NCI-H748 (cell line): ENCODE results near the gene LTBP1.

Source experiments
- DNase-seq: peaks from one replicate; lab custom pipeline; 2025; ENCODE audit not compliant: unreplicated experiment; lab: John Stamatoyannopoulos, UW

The LTBP1 gene

GRCh38 chr2:33287507-33288005, 340.8 kb downstream of the LTBP1 start:
- no peak for DNase-seq

GRCh38 chr2:33288011-33288410, 341.3 kb downstream of the LTBP1 start:
- DNase-seq = peak; percentile 70

- DNase-seq = no peak
Observed at GRCh38 chr2:33289961-33290360, 343.2 kb downstream of the LTBP1 start.

- DNase-seq = peak; percentile 73
Observed at GRCh38 chr2:33291278-33292013, 344.7 kb downstream of the LTBP1 start.

GRCh38 chr2:33292063-33292462, 345.3 kb downstream of the LTBP1 start:
- DNase-seq = no peak

DNA sequence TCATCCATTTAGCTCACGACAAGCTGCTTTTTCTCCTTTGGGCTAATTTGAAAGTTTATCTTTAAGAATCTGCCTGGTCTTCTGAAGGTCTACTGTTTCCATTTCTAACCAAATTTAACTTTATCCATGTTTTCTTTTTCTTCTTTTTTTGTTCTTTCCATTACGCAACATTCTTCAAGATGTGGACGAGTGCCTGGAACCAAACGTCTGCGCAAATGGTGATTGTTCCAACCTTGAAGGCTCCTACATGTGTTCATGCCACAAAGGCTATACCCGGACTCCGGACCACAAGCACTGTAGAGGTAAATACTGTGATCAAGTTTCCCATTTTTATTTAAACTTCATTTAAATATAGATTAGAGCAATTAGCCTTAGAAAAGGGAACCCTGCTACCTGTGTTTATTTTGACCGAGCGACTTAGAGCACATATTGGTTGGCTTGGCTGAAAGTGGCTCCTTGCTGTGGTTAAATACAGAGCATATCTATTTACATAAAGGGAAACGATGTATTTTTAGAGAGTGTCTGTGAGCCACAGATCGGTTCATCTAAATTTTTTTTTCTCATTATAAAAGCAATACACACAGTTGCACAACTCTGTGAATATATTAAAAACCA, 346.3 kb downstream of the LTBP1 start:
- DNase-seq = peak; percentile 91

GRCh38 chr2:33298233-33298632, 351.5 kb downstream of the LTBP1 start:
- DNase-seq = no peak

DNA sequence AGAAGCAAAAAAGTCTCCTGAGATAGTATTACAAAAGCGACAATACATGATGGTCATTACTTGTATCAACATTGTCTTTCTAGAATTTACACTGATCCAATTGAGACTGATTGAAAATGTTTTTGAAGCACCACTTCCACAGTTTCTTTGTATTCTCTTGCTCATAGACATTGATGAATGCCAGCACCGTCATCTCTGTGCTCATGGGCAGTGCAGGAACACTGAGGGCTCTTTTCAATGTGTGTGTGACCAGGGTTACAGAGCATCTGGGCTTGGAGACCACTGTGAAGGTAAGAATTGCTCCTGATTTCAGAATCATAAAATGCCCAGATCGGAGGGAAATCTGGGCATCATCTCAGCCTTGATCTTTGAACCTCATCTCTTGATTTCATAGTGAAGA, 354.6 kb downstream of the LTBP1 start:
- no peak for DNase-seq

DNA sequence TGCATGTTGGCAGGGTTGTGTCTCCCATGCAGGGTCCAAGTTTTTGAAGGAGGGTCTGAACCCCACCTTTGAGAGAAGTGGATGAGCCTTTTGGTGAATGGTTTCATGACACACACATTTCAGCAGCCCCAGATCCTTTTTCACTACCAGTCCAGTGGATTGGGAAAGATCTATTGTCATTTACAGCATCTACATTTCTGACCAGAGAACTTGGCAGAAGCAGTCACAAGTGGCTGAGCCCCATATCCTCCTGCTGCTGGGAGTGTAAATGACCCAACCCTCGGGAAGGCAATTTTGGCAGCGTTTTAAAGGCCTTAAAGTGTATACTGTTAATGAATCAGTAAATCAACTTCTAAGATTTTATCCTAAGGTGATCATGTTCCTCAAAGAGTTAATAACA, 355.6 kb downstream of the LTBP1 start:
- DNase-seq = no peak

DNA sequence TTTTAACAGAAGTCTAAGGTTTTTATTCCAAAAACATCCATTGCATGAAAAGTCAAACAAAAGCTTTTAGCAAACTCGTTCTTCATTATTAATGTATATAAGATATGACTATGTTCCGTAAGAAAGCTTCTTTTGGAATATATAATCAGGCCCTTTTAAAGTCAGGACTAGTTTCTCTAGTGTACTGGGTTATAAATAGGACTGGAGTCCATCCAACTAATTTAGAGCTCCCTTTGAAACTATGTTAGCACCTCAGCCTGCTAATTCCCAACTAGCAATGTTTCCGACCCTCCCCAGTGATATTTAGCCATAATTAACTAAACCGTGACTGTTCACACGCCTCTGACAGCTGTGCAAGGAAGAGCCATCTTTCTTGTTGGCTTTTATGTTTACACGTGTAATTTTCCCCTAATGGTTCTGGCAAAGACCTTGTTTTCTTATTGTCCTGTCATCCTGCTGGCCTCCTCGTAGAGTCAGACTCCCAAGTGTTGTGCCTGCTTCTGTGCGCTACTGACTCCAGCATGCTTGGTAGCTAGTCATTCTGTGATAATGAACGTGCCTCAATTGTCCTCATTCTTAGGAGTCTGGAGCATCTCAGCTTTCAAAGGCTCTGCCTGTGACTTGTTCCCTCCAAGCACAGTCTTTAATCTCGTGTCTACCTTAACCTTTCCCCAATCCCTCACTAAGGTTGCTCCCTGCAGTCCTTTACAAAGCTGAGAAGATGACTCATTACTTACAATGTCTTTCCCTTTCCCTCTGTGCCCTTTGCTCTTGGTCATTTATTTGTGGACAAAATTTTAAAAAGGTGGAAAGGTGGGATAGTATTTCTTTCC, 357.5 kb downstream of the LTBP1 start:
- DNase-seq = peak; percentile 63

GRCh38 chr2:33307659-33308270, 361.0 kb downstream of the LTBP1 start:
- no peak for DNase-seq

GRCh38 chr2:33312355-33312754, 365.6 kb downstream of the LTBP1 start:
- no peak for DNase-seq

- DNase-seq = no peak
Observed at GRCh38 chr2:33313039-33313438, 366.3 kb downstream of the LTBP1 start.

- no peak for DNase-seq
Observed at GRCh38 chr2:33314541-33314940, 367.8 kb downstream of the LTBP1 start.

- DNase-seq = no peak
Observed at GRCh38 chr2:33316328-33316727, 369.6 kb downstream of the LTBP1 start.

GRCh38 chr2:33317369-33318007, 370.7 kb downstream of the LTBP1 start:
- DNase-seq = no peak

- no peak for DNase-seq
Observed at GRCh38 chr2:33318456-33318855, 371.7 kb downstream of the LTBP1 start.

- no peak for DNase-seq
Observed at GRCh38 chr2:33320573-33320972, 373.8 kb downstream of the LTBP1 start.

- DNase-seq = no peak
Observed at GRCh38 chr2:33321236-33321771, 374.6 kb downstream of the LTBP1 start.

DNA sequence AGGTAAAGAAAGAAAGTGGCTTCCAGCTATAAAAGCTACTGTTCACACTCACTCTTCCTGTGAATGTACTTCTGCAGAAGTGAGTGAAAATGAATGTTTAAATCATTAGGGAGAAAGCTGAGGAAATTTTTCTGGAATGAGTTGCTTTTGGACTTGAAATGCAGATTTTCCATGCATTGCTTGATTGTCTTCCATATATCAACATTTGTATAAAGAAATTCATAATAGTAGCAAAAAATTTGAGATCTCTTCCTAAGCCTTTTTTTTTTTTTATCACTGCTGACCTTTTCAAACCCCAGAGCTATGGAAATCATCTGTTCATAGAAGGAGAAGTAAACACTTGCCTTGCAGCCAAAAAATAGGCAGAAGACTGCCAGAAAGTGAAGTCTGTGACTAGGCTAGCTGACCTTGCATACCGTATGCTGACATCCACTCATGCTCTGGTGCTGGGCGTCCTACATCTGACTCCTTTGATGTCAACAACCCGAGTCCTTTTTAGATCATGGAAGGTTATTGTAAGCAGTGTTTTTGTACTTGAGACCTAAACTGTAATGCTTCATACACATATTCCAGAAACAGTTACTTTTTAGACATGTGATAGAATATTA, 375.2 kb downstream of the LTBP1 start:
- DNase-seq = no peak
